Measurements from ENCODE around the gene MAPK10. TPM values are rescaled to one million over a fixed set of nuclear protein-coding genes. Genes with fewer than 3 reads are reported as not detected.

The MAPK10 gene
- total and polyA plus RNA-seq, 9 of the 15 experiments (the other 6 are each of a cell fraction or from before 2014, with no cell fraction given) = 0.10 to 0.53 (median 0.18) TPM; not detected in 4

GRCh38 chr4:86233681-86234080 is 126.2 kb downstream of the MAPK10 start:
- Histone ChIP-seq H3K36me3 (ENCODE audit: control insufficient read depth, insufficient read depth, low read length) (no peaks in the 10 kb centered on the region), H4K20me1 (replicated peaks; ENCODE audit: control insufficient read depth, insufficient read depth, low read length) (no peaks in the 10 kb centered on the region), H2AFZ (ENCODE audit: low read depth, low read length) (no peak overlapping the region), H3K27me3 (ENCODE audit: control insufficient read depth in 2 of 2, insufficient read depth in 2 of 2, low read length in 2 of 2) (no peaks in the 10 kb centered on the region), H3K9me1 (ENCODE audit: control insufficient read depth, insufficient read depth, low read length) (no peaks in the 10 kb centered on the region), H3K4me2 (ENCODE audit: insufficient read depth, low read length) (no peak overlapping the region), H3K9ac (ENCODE audit: insufficient read depth in 1 of 2, low read depth in 2 of 2, low read length in 2 of 2) (no peak overlapping the region), H3K9me3 (replicated peaks; ENCODE audit: control insufficient read depth, insufficient read depth, low read depth, low read length) (no peaks in the 10 kb centered on the region), H3K4me1 (replicated peaks in 1 of 2; ENCODE audit: control insufficient read depth in 2 of 2, insufficient read depth in 2 of 2, low read length in 2 of 2) (no peaks in the 10 kb centered on the region), H3K79me2 (ENCODE audit: control insufficient read depth, insufficient read depth, low read length) (no peaks in the 10 kb centered on the region), H3K27ac (ENCODE audit: extremely low read depth, low read depth, low read length) (no peak overlapping the region), H3K4me3 (no peak overlapping the region)
- WGBS (ENCODE audit: insufficient coverage, low coverage, missing lambda C conversion rate) = 0% methylated on average over 1 of the region's 1 CpG
- POLR2A ChIA-PET = no interaction called here
- no peak for FAIRE-seq
- no TSS peak for BruUV-seq (replicated peaks)
- in situ Hi-C loops (cut with MboI) (no loop called here), intact Hi-C loops (cut with micrococcal nuclease) (no loop called here)
- no peak for DNase-seq (ENCODE audit: extremely low read depth in 1 of 4, low spot score in 3 of 4)
- CTCF ChIA-PET (ENCODE audit: low intra/inter-chr PET ratio) = no interaction called here
- no peak for ATAC-seq
- TF ChIP-seq SUPT5H (IDR thresholded peaks at IDR 0.05) (no peak), ZKSCAN8 (CRISPR knock-in tag; IDR thresholded peaks at IDR 0.05) (no peak), HNRNPUL1 (IDR thresholded peaks at IDR 0.05; ENCODE audit: low read length) (no peak)

- BruUV-seq (replicated peaks) = no TSS peak
- Histone ChIP-seq H2AFZ (ENCODE audit: low read depth, low read length) (no peak overlapping the region), H3K27me3 (ENCODE audit: control insufficient read depth in 2 of 2, insufficient read depth in 2 of 2, low read length in 2 of 2) (no peaks in the 10 kb centered on the region), H3K79me2 (ENCODE audit: control insufficient read depth, insufficient read depth, low read length) (no peaks in the 10 kb centered on the region), H3K4me2 (ENCODE audit: insufficient read depth, low read length) (no peak overlapping the region), H3K9ac (ENCODE audit: insufficient read depth in 1 of 2, low read depth in 2 of 2, low read length in 2 of 2) (no peak overlapping the region), H3K36me3 (ENCODE audit: control insufficient read depth, insufficient read depth, low read length) (no peaks in the 10 kb centered on the region), H3K9me3 (replicated peaks; ENCODE audit: control insufficient read depth, insufficient read depth, low read depth, low read length) (no peaks in the 10 kb centered on the region), H3K4me1 (replicated peaks in 1 of 2; ENCODE audit: control insufficient read depth in 2 of 2, insufficient read depth in 2 of 2, low read length in 2 of 2) (no peaks in the 10 kb centered on the region), H4K20me1 (replicated peaks; ENCODE audit: control insufficient read depth, insufficient read depth, low read length) (no peaks in the 10 kb centered on the region), H3K4me3 (no peak overlapping the region), H3K27ac (ENCODE audit: extremely low read depth, low read depth, low read length) (no peak overlapping the region), H3K9me1 (ENCODE audit: control insufficient read depth, insufficient read depth, low read length) (no peaks in the 10 kb centered on the region)
- 0% methylated on average over 3 of the region's 3 CpGs for WGBS (ENCODE audit: insufficient coverage, low coverage, missing lambda C conversion rate)
- no peak for DNase-seq (ENCODE audit: extremely low read depth in 1 of 4, low spot score in 3 of 4)
- POLR2A ChIA-PET = no interaction called here
- CTCF ChIA-PET (ENCODE audit: low intra/inter-chr PET ratio) = no interaction called here
- no peak for ATAC-seq
- in situ Hi-C loops (cut with MboI) (no loop called here), intact Hi-C loops (cut with micrococcal nuclease) (no loop called here)
- no peak for FAIRE-seq
- TF ChIP-seq HNRNPL (IDR thresholded peaks at IDR 0.05; ENCODE audit: low read depth, low read length) = no peak
- TF ChIP-seq MAX (CRISPR knock-in tag; IDR thresholded peaks at IDR 0.05) = no peak
- no peak for TF ChIP-seq FOXA3 (CRISPR knock-in tag; conservative IDR thresholded peaks at IDR 0.05 in 1 of 2, IDR thresholded peaks at IDR 0.05 in 1 of 2)
- TF ChIP-seq MITF (IDR thresholded peaks at IDR 0.05) = no peak
- no peak for TF ChIP-seq PHF21A (IDR thresholded peaks at IDR 0.05; ENCODE audit: borderline replicate concordance, low read depth)
- no peak for TF ChIP-seq ZNF217 (CRISPR knock-in tag; IDR thresholded peaks at IDR 0.05)
- TF ChIP-seq ZBTB43 (CRISPR knock-in tag; IDR thresholded peaks at IDR 0.05) = no peak
- TF ChIP-seq SIX5 (IDR thresholded peaks at IDR 0.05; ENCODE audit: borderline replicate concordance in 1 of 2, insufficient read depth in 1 of 2, low read depth in 1 of 2, low read length in 2 of 2) = no peak
- no peak for TF ChIP-seq MLX (CRISPR knock-in tag; conservative IDR thresholded peaks at IDR 0.05)
- no peak for TF ChIP-seq GTF2A2 (tag; IDR thresholded peaks at IDR 0.05)
- TF ChIP-seq RBM39 (optimal IDR thresholded peaks at IDR 0.05; ENCODE audit: low read depth, low read length) = no peak
Measured at GRCh38 chr4:86233090-86233489, 126.8 kb downstream of the MAPK10 start.
